WTC11 (cell line): ENCODE data around the gene INPP4A. TPM values are rescaled to one million over a fixed set of nuclear protein-coding genes. Genes with fewer than 3 reads are reported as not detected.
A peak's percentile ranks its signal among the peaks of the same experiment; 100 is the strongest.

Experiments used
- ATAC-seq: fragments of 200-7000 bp; cut with Tn5 transposase; 2 replicates; pipeline ENCODE4 v1.10.0; 2021; ENCODE audit warnings: mild to moderate bottlenecking, moderate library complexity
- CTCF ChIA-PET: fragments of 300-600 bp; sonication (Branson Sonifier 250); formaldehyde crosslinking; loops from one replicate; lab custom pipeline; 2021; ENCODE audit warnings: antibody characterized with exemption; lab: Charles Lee
- POLR2A ChIA-PET: fragments of 350-600 bp; sonication (Branson Sonifier 250); formaldehyde crosslinking; loops from one replicate; lab custom pipeline; 2021; ENCODE audit warnings: antibody characterized with exemption; lab: Charles Lee
- DNase-seq: peaks from one replicate; pipeline ENCODE4 v3.0.0; 2021; ENCODE audit warnings: low spot score
- H3K27ac Mint-ChIP-seq: 2 replicates; pipeline ENCODE4 v1.8.0; 2021; ENCODE audit warnings: mixed read lengths
- H3K27me3 Mint-ChIP-seq: 2 replicates; pipeline ENCODE4 v1.8.0; 2021; ENCODE audit warnings: low read depth, mild to moderate bottlenecking, moderate library complexity, mixed read lengths
- H3K36me3 Mint-ChIP-seq: 2 replicates; pipeline ENCODE4 v1.8.0; 2021; ENCODE audit warnings: mixed read lengths
- H3K4me1 Mint-ChIP-seq: 2 replicates; pipeline ENCODE4 v1.8.0; 2022; ENCODE audit warnings: mixed read lengths
- H3K4me3 Mint-ChIP-seq: 2 replicates; pipeline ENCODE4 v1.8.0; 2021; ENCODE audit warnings: mild to moderate bottlenecking, moderate library complexity, mixed read lengths
- H3K9me3 Mint-ChIP-seq: 2 replicates; pipeline ENCODE4 v1.8.0; 2021; ENCODE audit warnings: mixed read lengths
- AFF4 ChIP-seq: sonication (generic); formaldehyde crosslinking; IDR thresholded peaks from 2 replicates; pipeline ENCODE4 v1.8.1; 2023; ENCODE audit warnings: mild to moderate bottlenecking, missing genetic modification reagents, borderline replicate concordance
- ATF1 ChIP-seq: sonication (generic); formaldehyde crosslinking; IDR thresholded peaks from 2 replicates; pipeline ENCODE4 v1.8.1; 2023; ENCODE audit warnings: mild to moderate bottlenecking, moderate library complexity, missing genetic modification reagents
- CREM ChIP-seq: sonication (generic); formaldehyde crosslinking; IDR thresholded peaks from 2 replicates; pipeline ENCODE4 v1.8.1; 2022; ENCODE audit warnings: mild to moderate bottlenecking, missing genetic modification reagents, moderate library complexity
- ELF4 ChIP-seq: sonication (generic); formaldehyde crosslinking; IDR thresholded peaks from 2 replicates; pipeline ENCODE4 v1.8.1; 2022; ENCODE audit warnings: low read depth, mild to moderate bottlenecking, moderate library complexity, missing genetic modification reagents
- EMX1 ChIP-seq: fragments of 250-450 bp; sonication (Bioruptor Pico); IDR thresholded peaks from 2 replicates; pipeline ENCODE4 v1.8.0; 2021; ENCODE audit warnings: mild to moderate bottlenecking
- ERG ChIP-seq: fragments of 250-450 bp; sonication (Bioruptor Pico); IDR thresholded peaks from 2 replicates; pipeline ENCODE4 v1.8.0; 2021; ENCODE audit warnings: mild to moderate bottlenecking
- FOXK1 ChIP-seq: sonication (generic); formaldehyde crosslinking; IDR thresholded peaks from 2 replicates; pipeline ENCODE4 v1.8.0; 2022; ENCODE audit warnings: mild to moderate bottlenecking, moderate library complexity, missing genetic modification reagents
- JAZF1 ChIP-seq: fragments of 250-450 bp; sonication (Bioruptor Pico); IDR thresholded peaks from 2 replicates; pipeline ENCODE4 v1.9.0; 2021; ENCODE audit warnings: moderate library complexity, mild to moderate bottlenecking, inconsistent platforms
- NFATC4 ChIP-seq: fragments of 250-450 bp; sonication (Bioruptor Pico); IDR thresholded peaks from 2 replicates; pipeline ENCODE4 v1.9.0; 2021; ENCODE audit warnings: mild to moderate bottlenecking
- SP1 ChIP-seq: sonication (generic); formaldehyde crosslinking; conservative IDR thresholded peaks from 2 replicates; pipeline ENCODE4 v1.8.1; 2022; ENCODE audit warnings: missing genetic modification reagents
- ZBTB21 ChIP-seq: sonication (generic); formaldehyde crosslinking; IDR thresholded peaks from 2 replicates; pipeline ENCODE4 v1.8.1; 2023; ENCODE audit warnings: mild to moderate bottlenecking, missing genetic modification reagents, borderline replicate concordance
- ZNF219 ChIP-seq: sonication (generic); formaldehyde crosslinking; IDR thresholded peaks from 2 replicates; pipeline ENCODE4 v1.8.0; 2023; ENCODE audit warnings: missing genetic modification reagents, mild to moderate bottlenecking, borderline replicate concordance
- ZNF317 ChIP-seq: sonication (generic); formaldehyde crosslinking; IDR thresholded peaks from 2 replicates; pipeline ENCODE4 v1.8.1; 2023; ENCODE audit warnings: low read depth, mild to moderate bottlenecking, moderate library complexity, missing genetic modification reagents, borderline replicate concordance
- total RNA-seq: library from RNA; stranded (reverse); gene quantifications from 3 replicates; pipeline ENCODE4 v1.2.3, GENCODE V29; 2021
- TF ChIP-seq, protein P1 (sequence below): sonication (generic); formaldehyde crosslinking; IDR thresholded peaks from 2 replicates; pipeline ENCODE4 v1.8.0; 2022; ENCODE audit warnings: mild to moderate bottlenecking, missing genetic modification reagents
- TF ChIP-seq, protein P2 (sequence below): sonication (generic); formaldehyde crosslinking; IDR thresholded peaks from 2 replicates; pipeline ENCODE4 v1.8.0; 2022; ENCODE audit warnings: mild to moderate bottlenecking, missing genetic modification reagents
- TF ChIP-seq, protein P3 (sequence below): fragments of 250-450 bp; sonication (Bioruptor Pico); IDR thresholded peaks from 2 replicates; pipeline ENCODE4 v1.9.0; 2021; ENCODE audit warnings: moderate library complexity, mild to moderate bottlenecking, inconsistent platforms, borderline replicate concordance
- TF ChIP-seq, protein P4 (sequence below): sonication (generic); formaldehyde crosslinking; IDR thresholded peaks from 2 replicates; pipeline ENCODE4 v1.8.1; 2022; ENCODE audit warnings: mild to moderate bottlenecking, missing genetic modification reagents, moderate library complexity, borderline replicate concordance
- TF ChIP-seq, protein P5 (sequence below): sonication (generic); formaldehyde crosslinking; IDR thresholded peaks from 2 replicates; pipeline ENCODE4 v1.8.1; 2022; ENCODE audit warnings: low read depth, missing genetic modification reagents, borderline replicate concordance
- TF ChIP-seq, protein P6 (sequence below): fragments of 250-450 bp; sonication (Bioruptor Pico); IDR thresholded peaks from 2 replicates; pipeline ENCODE4 v2.1.2; 2022; ENCODE audit warnings: mild to moderate bottlenecking, moderate library complexity
- TF ChIP-seq, protein P7 (sequence below): sonication (generic); formaldehyde crosslinking; IDR thresholded peaks from 2 replicates; pipeline ENCODE4 v1.8.1; 2022; ENCODE audit warnings: mild to moderate bottlenecking, moderate library complexity, missing genetic modification reagents

The INPP4A gene
- total RNA-seq, 1 experiment from 2014 or later: 38.3 TPM

DNA sequence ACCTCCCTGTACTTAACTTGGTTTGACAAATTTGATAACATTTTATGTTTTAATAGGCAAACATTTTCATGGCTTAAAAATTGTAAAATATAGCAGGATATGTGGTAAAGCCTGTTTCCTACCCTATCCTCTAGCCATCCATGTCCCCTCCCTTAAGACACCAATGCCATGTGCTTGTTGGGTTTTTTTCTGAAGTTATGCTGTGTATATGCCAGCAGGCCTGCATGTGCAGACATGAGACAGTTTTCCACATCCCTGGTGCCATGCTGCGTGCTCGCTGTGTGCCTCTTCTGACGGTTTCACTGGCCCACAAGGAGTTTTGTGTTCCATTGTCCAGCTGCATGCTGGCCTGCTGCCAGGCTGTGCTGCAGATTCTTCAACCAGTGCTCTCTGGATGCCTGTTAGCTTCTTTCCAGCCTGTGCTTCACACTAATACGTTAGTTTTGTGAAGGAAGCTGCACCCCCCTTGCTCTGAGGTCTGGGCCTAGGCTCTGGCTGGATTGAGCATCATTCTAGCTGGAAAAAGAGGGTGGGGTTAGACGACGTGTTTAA, 16.9 kb downstream of the INPP4A start:
- POLR2A ChIA-PET: no interaction called here
- Mint-ChIP-seq H3K27me3 (no peaks in the 10 kb centered on the region), H3K4me3 (no peak overlapping the region), H3K27ac (peak overlapping the region; percentile 53; the same call in 1 of the 2 replicates), H3K9me3 (no peaks in the 10 kb centered on the region)
- TF ChIP-seq, protein P1, sequence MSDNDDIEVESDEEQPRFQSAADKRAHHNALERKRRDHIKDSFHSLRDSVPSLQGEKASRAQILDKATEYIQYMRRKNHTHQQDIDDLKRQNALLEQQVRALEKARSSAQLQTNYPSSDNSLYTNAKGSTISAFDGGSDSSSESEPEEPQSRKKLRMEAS (CRISPR knock-in tag): no peak
- TF ChIP-seq ZNF317 (CRISPR knock-in tag): no peak
- TF ChIP-seq FOXK1 (CRISPR knock-in tag): no peak
- TF ChIP-seq CREM: no peak
- TF ChIP-seq, protein P2, sequence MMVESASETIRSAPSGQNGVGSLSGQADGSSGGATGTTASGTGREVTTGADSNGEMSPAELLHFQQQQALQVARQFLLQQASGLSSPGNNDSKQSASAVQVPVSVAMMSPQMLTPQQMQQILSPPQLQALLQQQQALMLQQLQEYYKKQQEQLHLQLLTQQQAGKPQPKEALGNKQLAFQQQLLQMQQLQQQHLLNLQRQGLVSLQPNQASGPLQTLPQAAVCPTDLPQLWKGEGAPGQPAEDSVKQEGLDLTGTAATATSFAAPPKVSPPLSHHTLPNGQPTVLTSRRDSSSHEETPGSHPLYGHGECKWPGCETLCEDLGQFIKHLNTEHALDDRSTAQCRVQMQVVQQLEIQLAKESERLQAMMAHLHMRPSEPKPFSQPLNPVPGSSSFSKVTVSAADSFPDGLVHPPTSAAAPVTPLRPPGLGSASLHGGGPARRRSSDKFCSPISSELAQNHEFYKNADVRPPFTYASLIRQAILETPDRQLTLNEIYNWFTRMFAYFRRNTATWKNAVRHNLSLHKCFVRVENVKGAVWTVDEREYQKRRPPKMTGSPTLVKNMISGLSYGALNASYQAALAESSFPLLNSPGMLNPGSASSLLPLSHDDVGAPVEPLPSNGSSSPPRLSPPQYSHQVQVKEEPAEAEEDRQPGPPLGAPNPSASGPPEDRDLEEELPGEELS (CRISPR knock-in tag): no peak
- TF ChIP-seq ATF1 (CRISPR knock-in tag): no peak
- TF ChIP-seq JAZF1 (CRISPR knock-in tag): no peak
- TF ChIP-seq, protein P3, sequence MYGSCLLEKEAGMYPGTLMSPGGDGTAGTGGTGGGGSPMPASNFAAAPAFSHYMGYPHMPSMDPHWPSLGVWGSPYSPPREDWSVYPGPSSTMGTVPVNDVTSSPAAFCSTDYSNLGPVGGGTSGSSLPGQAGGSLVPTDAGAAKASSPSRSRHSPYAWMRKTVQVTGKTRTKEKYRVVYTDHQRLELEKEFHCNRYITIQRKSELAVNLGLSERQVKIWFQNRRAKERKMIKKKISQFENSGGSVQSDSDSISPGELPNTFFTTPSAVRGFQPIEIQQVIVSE (CRISPR knock-in tag): no peak
- no peak for TF ChIP-seq ZBTB21 (CRISPR knock-in tag)
- no peak for TF ChIP-seq ELF4 (CRISPR knock-in tag)
- TF ChIP-seq NFATC4 (CRISPR knock-in tag): no peak
- TF ChIP-seq, protein P4, sequence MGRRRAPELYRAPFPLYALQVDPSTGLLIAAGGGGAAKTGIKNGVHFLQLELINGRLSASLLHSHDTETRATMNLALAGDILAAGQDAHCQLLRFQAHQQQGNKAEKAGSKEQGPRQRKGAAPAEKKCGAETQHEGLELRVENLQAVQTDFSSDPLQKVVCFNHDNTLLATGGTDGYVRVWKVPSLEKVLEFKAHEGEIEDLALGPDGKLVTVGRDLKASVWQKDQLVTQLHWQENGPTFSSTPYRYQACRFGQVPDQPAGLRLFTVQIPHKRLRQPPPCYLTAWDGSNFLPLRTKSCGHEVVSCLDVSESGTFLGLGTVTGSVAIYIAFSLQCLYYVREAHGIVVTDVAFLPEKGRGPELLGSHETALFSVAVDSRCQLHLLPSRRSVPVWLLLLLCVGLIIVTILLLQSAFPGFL: no peak
- TF ChIP-seq AFF4 (CRISPR knock-in tag): no peak
- TF ChIP-seq, all 79 proteins: peak for 0
- H3K4me1 Mint-ChIP-seq: peaks cover 66% of the 10 kb centered on the region
- no peaks in the 10 kb centered on the region for H3K36me3 Mint-ChIP-seq
- CTCF ChIA-PET: no interaction called here
- ATAC-seq (no peak), DNase-seq (no peak)

DNA sequence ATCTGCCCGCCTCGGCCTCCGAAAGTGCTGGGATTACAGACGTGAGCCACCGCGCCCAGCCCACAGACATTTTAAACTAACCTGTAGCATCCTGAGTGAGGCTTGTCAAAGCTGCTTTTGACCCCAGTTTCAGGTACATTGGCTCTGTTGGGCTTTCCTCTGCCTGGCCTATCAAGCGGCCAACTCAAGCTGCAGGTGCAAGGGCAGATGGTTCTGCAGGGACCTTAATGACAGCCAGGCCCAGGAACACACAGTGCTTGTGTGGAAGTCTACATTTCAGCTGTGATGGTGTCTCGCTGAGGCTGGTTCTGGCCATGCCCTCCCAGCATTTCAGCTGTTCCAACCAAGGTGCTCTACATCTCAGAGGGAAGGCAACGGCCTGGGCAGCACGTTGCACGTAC, 18.4 kb downstream of the INPP4A start:
- H3K27me3 Mint-ChIP-seq: no peaks in the 10 kb centered on the region
- no peak overlapping the region for H3K4me3 Mint-ChIP-seq
- H3K27ac Mint-ChIP-seq: peak overlapping the region; percentile 85
- no peaks in the 10 kb centered on the region for H3K9me3 Mint-ChIP-seq
- CTCF ChIA-PET: interaction anchor here (1.1 to 4.0 kb wide), 3 partner anchors 25 to 106 kb away, joined by 3 to 25 read pairs (median 6); no protein-coding TSS in a partner anchor
- no peaks in the 10 kb centered on the region for H3K36me3 Mint-ChIP-seq
- POLR2A ChIA-PET: no interaction called here
- peaks cover 69% of the 10 kb centered on the region for H3K4me1 Mint-ChIP-seq
- DNase-seq (no peak), ATAC-seq (peak; percentile 14)
- TF ChIP-seq ZNF219: no peak
- TF ChIP-seq, protein P5, sequence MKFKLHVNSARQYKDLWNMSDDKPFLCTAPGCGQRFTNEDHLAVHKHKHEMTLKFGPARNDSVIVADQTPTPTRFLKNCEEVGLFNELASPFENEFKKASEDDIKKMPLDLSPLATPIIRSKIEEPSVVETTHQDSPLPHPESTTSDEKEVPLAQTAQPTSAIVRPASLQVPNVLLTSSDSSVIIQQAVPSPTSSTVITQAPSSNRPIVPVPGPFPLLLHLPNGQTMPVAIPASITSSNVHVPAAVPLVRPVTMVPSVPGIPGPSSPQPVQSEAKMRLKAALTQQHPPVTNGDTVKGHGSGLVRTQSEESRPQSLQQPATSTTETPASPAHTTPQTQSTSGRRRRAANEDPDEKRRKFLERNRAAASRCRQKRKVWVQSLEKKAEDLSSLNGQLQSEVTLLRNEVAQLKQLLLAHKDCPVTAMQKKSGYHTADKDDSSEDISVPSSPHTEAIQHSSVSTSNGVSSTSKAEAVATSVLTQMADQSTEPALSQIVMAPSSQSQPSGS (CRISPR knock-in tag): no peak
- no peak for TF ChIP-seq SP1 (CRISPR knock-in tag)
- TF ChIP-seq, protein P6, sequence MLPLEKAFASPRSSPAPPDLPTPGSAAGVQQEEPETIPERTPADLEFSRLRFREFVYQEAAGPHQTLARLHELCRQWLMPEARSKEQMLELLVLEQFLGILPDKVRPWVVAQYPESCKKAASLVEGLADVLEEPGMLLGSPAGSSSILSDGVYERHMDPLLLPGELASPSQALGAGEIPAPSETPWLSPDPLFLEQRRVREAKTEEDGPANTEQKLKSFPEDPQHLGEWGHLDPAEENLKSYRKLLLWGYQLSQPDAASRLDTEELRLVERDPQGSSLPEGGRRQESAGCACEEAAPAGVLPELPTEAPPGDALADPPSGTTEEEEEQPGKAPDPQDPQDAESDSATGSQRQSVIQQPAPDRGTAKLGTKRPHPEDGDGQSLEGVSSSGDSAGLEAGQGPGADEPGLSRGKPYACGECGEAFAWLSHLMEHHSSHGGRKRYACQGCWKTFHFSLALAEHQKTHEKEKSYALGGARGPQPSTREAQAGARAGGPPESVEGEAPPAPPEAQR (CRISPR knock-in tag): no peak
- TF ChIP-seq, protein P7, sequence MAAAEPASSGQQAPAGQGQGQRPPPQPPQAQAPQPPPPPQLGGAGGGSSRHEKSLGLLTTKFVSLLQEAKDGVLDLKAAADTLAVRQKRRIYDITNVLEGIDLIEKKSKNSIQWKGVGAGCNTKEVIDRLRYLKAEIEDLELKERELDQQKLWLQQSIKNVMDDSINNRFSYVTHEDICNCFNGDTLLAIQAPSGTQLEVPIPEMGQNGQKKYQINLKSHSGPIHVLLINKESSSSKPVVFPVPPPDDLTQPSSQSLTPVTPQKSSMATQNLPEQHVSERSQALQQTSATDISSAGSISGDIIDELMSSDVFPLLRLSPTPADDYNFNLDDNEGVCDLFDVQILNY: no peak
- TF ChIP-seq EMX1: no peak
- TF ChIP-seq ERG (CRISPR knock-in tag): no peak
